ENCODE data around the gene ZNF813.

DNA sequence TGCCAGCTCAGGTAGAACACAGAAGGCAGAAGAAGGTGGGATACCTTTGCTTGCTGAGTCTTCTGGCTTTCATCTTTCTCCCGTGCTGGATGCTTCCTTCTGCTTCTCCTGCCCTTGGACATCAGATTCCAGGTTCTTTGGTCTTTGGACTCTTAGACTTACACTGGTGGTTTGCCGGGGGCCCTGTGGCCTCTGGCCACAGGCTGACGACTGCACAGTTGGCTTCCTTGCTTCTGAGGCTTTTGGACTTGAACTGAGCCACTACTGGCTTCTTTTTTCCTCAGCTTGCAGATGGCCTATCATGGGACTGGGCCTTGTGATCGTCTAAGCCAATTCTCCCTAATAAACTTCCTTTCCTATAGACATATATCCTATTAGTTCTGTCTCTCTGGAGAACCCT, 50.6 kb downstream of the ZNF813 start:
- TF ChIP-seq GATA2 (IDR thresholded peaks at IDR 0.05; ENCODE audit: low read depth, low read length) (no peak), GATA3 (IDR thresholded peaks at IDR 0.05; ENCODE audit: low read depth, low read length) (no peak)
